ENCODE results near the gene PTPRN2. TPM values are rescaled to one million over a fixed set of nuclear protein-coding genes. Genes with fewer than 3 reads are reported as not detected.

PTPRN2 gene
- total and polyA plus RNA-seq, 2 of the 13 experiments (the other 11 are each of a cell fraction or from before 2014, with no cell fraction given) = 2.5 to 24.2 TPM

DNA sequence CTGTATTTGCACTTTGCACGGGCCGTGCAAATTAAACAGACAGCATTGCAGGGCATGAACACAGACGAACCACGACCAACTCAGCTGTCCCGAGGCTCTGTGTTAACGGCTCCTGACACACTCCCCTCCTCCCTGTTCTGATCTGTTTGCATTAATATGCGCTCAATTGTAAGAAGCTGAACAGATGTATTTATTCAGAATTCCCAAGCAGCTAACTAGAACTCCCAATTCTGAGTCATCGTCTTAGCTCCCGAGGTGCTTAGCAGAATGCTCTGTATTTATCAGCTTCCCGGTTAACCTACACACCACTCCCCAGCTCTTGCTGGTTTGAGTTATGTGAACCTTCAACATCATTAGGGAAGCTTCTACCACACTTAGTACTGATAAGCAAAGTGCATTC, 286.4 kb downstream of the PTPRN2 start:
- POLR2A ChIA-PET = no interaction called here
- CTCF ChIA-PET (ENCODE audit: low intra/inter-chr PET ratio, low total read pairs) = no interaction called here

More for the DNA sequence above, 286.4 kb downstream of the PTPRN2 start:
- H3K9me3 ChIP-seq (ENCODE audit: low read length) = no peaks in the 10 kb centered on the region
- no peaks in the 10 kb centered on the region for H3K27me3 ChIP-seq (ENCODE audit: control insufficient read depth in 1 of 2, insufficient read depth in 2 of 2, low read length in 2 of 2)
- FAIRE-seq (no peak), ATAC-seq (no peak), DNase-seq (ENCODE audit: low spot score) (no peak)
- no peak overlapping the region for H2AFZ ChIP-seq (ENCODE audit: low read length)
- no TSS peak for BruUV-seq (replicated peaks)
- H3K9ac ChIP-seq (ENCODE audit: insufficient read depth, low read depth, low read length) = no peak overlapping the region
- H3K4me2 ChIP-seq (ENCODE audit: low read depth, low read length) = no peak overlapping the region
- H3K4me3 ChIP-seq (replicated peaks in 1 of 3; ENCODE audit: insufficient read depth in 1 of 3, low read depth in 2 of 3, low read length in 3 of 3) = no peak overlapping the region
- H3K79me2 ChIP-seq (ENCODE audit: insufficient read depth, low read length) = no peaks in the 10 kb centered on the region
- no peak overlapping the region for H3K27ac ChIP-seq (ENCODE audit: extremely low read length, insufficient read depth, low read length)
- intact Hi-C loops (cut with micrococcal nuclease; ENCODE audit: unreplicated experiment) = no loop called here
- peaks cover 20% of the 10 kb centered on the region for H3K4me1 ChIP-seq (ENCODE audit: insufficient read depth, low read length)
- WGBS (ENCODE audit: low lambda C conversion rate) = 54% methylated on average over 10 of the region's 10 CpGs
- TF ChIP-seq ONECUT2 (CRISPR knock-in tag; IDR thresholded peaks at IDR 0.05) (no peak), ZFP91 (CRISPR knock-in tag; IDR thresholded peaks at IDR 0.05; ENCODE audit: borderline replicate concordance) (no peak), ZMYM4 (CRISPR knock-in tag; IDR thresholded peaks at IDR 0.05) (no peak), SKI (IDR thresholded peaks at IDR 0.05; ENCODE audit: partially characterized antibody) (no peak), HNRNPLL (IDR thresholded peaks at IDR 0.05; ENCODE audit: low read depth, low read length, poor library complexity, severe bottlenecking) (no peak), JARID2 (CRISPR knock-in tag; IDR thresholded peaks at IDR 0.05; ENCODE audit: insufficient replicate concordance) (no peak), ZBTB7A (CRISPR knock-in tag; IDR thresholded peaks at IDR 0.05) (no peak)
- TF ChIP-seq, protein P1, sequence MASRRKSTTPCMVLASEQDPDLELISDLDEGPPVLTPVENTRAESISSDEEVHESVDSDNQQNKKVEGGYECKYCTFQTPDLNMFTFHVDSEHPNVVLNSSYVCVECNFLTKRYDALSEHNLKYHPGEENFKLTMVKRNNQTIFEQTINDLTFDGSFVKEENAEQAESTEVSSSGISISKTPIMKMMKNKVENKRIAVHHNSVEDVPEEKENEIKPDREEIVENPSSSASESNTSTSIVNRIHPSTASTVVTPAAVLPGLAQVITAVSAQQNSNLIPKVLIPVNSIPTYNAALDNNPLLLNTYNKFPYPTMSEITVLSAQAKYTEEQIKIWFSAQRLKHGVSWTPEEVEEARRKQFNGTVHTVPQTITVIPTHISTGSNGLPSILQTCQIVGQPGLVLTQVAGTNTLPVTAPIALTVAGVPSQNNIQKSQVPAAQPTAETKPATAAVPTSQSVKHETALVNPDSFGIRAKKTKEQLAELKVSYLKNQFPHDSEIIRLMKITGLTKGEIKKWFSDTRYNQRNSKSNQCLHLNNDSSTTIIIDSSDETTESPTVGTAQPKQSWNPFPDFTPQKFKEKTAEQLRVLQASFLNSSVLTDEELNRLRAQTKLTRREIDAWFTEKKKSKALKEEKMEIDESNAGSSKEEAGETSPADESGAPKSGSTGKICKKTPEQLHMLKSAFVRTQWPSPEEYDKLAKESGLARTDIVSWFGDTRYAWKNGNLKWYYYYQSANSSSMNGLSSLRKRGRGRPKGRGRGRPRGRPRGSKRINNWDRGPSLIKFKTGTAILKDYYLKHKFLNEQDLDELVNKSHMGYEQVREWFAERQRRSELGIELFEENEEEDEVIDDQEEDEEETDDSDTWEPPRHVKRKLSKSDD (CRISPR knock-in tag; IDR thresholded peaks at IDR 0.05; ENCODE audit: low read depth) = no peak
- TF ChIP-seq, protein P2, sequence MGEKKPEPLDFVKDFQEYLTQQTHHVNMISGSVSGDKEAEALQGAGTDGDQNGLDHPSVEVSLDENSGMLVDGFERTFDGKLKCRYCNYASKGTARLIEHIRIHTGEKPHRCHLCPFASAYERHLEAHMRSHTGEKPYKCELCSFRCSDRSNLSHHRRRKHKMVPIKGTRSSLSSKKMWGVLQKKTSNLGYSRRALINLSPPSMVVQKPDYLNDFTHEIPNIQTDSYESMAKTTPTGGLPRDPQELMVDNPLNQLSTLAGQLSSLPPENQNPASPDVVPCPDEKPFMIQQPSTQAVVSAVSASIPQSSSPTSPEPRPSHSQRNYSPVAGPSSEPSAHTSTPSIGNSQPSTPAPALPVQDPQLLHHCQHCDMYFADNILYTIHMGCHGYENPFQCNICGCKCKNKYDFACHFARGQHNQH (CRISPR knock-in tag; IDR thresholded peaks at IDR 0.05) = no peak
- H4K20me1 ChIP-seq (ENCODE audit: insufficient read depth, low read length) = no peaks in the 10 kb centered on the region; the same call in 1 of the 2 replicates
- in situ Hi-C loops (cut with HindIII; ENCODE audit: extremely low pct_ligation_motif_present, low pct_unique_long_range_greater_than_20kb) = no loop called here
- H3K36me3 ChIP-seq (replicated peaks in 1 of 2; ENCODE audit: control insufficient read depth in 1 of 2, insufficient read depth in 2 of 2, low read length in 2 of 2) = no peaks in the 10 kb centered on the region; a peak in 1 of 5 replicates
